ENCODE data around the gene SERINC1. TPM values are rescaled to one million over a fixed set of nuclear protein-coding genes. Genes with fewer than 3 reads are reported as not detected.

SERINC1 gene
- total RNA-seq, 1 experiment from 2014 or later, result 117 TPM

GRCh38 chr6:122412001-122412400 is 59.6 kb downstream of the SERINC1 start:
- Mint-ChIP-seq H3K27me3 (ENCODE audit: unreplicated experiment) (no peaks in the 10 kb centered on the region), H3K4me1 (ENCODE audit: low read depth, unreplicated experiment) (peaks cover 12% of the 10 kb centered on the region), H3K27ac (ENCODE audit: unreplicated experiment) (no peak overlapping the region), H3K36me3 (ENCODE audit: insufficient read depth, unreplicated experiment) (peaks cover 9% of the 10 kb centered on the region), H3K4me3 (ENCODE audit: low read depth, unreplicated experiment) (no peak overlapping the region), H3K9me3 (ENCODE audit: low read depth, unreplicated experiment) (no peaks in the 10 kb centered on the region)
- no peak for DNase-seq
- CTCF ChIA-PET, result interaction anchor here (0.7 kb wide), 1 partner anchor 19 kb away, joined by 3 read pairs; no protein-coding TSS in a partner anchor
- no TSS peak for BruUV-seq (replicated peaks)
- TF ChIP-seq CTCF (IDR thresholded peaks at IDR 0.05; ENCODE audit: unreplicated experiment), result no peak
- intact Hi-C loops (cut with micrococcal nuclease; ENCODE audit: unreplicated experiment), result no loop called here

DNA sequence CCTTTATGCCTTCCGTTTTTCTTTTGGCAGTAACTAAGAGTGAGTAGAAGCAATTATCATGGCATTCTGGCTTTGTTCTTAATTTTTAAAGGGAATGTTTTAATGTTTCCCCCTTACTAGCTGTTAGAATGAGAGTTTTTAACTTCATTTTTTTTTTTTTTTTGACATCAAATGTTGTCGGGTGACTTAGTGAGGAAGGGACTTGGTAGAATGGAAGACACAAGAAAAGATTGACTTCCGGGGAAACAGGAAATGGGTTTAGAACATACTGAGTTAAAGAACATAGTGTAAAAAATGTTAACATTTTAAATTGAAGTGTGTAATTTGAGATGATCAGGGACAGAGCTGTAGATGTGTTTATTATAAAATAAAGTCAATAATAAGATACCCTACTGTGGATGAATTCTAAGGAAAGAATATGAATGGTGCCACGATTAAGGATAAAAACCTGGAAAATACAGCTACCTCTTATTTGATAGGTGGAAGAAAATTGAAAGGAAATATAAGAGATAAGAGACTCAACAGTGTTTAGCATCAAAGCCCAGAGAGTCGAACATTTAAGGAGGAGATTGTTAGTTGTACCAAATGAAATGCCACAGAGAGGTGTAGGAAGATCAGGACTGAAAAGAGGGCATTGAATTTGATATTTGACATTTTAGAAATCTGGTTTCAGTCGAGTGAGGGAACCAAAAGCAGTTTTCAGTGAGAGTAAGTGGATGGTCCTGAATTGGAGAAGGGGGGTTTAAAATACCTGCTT is 62.7 kb downstream of the SERINC1 start:
- no TSS peak for BruUV-seq (replicated peaks)
- CTCF ChIA-PET, result no interaction called here
- H3K36me3 Mint-ChIP-seq (ENCODE audit: insufficient read depth, unreplicated experiment), result peaks cover 5% of the 10 kb centered on the region

GRCh38 chr6:122408240-122408639 is 63.4 kb downstream of the SERINC1 start:
- Mint-ChIP-seq H3K36me3 (ENCODE audit: insufficient read depth, unreplicated experiment) (peaks cover 5% of the 10 kb centered on the region), H3K4me3 (ENCODE audit: low read depth, unreplicated experiment) (no peak overlapping the region), H3K27me3 (ENCODE audit: unreplicated experiment) (no peaks in the 10 kb centered on the region), H3K27ac (ENCODE audit: unreplicated experiment) (no peak overlapping the region), H3K9me3 (ENCODE audit: low read depth, unreplicated experiment) (peaks cover 3% of the 10 kb centered on the region), H3K4me1 (ENCODE audit: low read depth, unreplicated experiment) (peaks cover 40% of the 10 kb centered on the region)
- CTCF ChIA-PET, result no interaction called here
- no peak for DNase-seq
- intact Hi-C loops (cut with micrococcal nuclease; ENCODE audit: unreplicated experiment), result loop anchor here (5.0 kb wide), 1 partner anchor 59 kb away; no protein-coding TSS in a partner anchor
- no peak for TF ChIP-seq CTCF (IDR thresholded peaks at IDR 0.05; ENCODE audit: unreplicated experiment)
- BruUV-seq (replicated peaks), result no TSS peak

More for the DNA sequence above, 62.7 kb downstream of the SERINC1 start:
- peaks cover 37% of the 10 kb centered on the region for H3K4me1 Mint-ChIP-seq (ENCODE audit: low read depth, unreplicated experiment)
- peaks cover 3% of the 10 kb centered on the region for H3K9me3 Mint-ChIP-seq (ENCODE audit: low read depth, unreplicated experiment)
- no peak overlapping the region for H3K27ac Mint-ChIP-seq (ENCODE audit: unreplicated experiment)
- intact Hi-C loops (cut with micrococcal nuclease; ENCODE audit: unreplicated experiment), result loop anchor here (5.0 kb wide), 1 partner anchor 58 kb away; no protein-coding TSS in a partner anchor
- H3K27me3 Mint-ChIP-seq (ENCODE audit: unreplicated experiment), result no peaks in the 10 kb centered on the region
- no peak for DNase-seq
- no peak for TF ChIP-seq CTCF (IDR thresholded peaks at IDR 0.05; ENCODE audit: unreplicated experiment)
- no peak overlapping the region for H3K4me3 Mint-ChIP-seq (ENCODE audit: low read depth, unreplicated experiment)

GRCh38 chr6:122407712-122408111 is 63.9 kb downstream of the SERINC1 start:
- CTCF ChIA-PET, result no interaction called here
- H3K4me1 Mint-ChIP-seq (ENCODE audit: low read depth, unreplicated experiment), result peaks cover 40% of the 10 kb centered on the region
- H3K27me3 Mint-ChIP-seq (ENCODE audit: unreplicated experiment), result no peaks in the 10 kb centered on the region
- no peak for TF ChIP-seq CTCF (IDR thresholded peaks at IDR 0.05; ENCODE audit: unreplicated experiment)
- no peak for DNase-seq
- peaks cover 5% of the 10 kb centered on the region for H3K36me3 Mint-ChIP-seq (ENCODE audit: insufficient read depth, unreplicated experiment)
- intact Hi-C loops (cut with micrococcal nuclease; ENCODE audit: unreplicated experiment), result loop anchor here (5.0 kb wide), 1 partner anchor 60 kb away; no protein-coding TSS in a partner anchor
- BruUV-seq (replicated peaks), result no TSS peak
- H3K27ac Mint-ChIP-seq (ENCODE audit: unreplicated experiment), result no peak overlapping the region
- peaks cover 3% of the 10 kb centered on the region for H3K9me3 Mint-ChIP-seq (ENCODE audit: low read depth, unreplicated experiment)
- H3K4me3 Mint-ChIP-seq (ENCODE audit: low read depth, unreplicated experiment), result no peak overlapping the region

Data from Calu3 (cell line).